ENCODE measurements around the gene TMSB4X.

TMSB4X gene

GRCh38 chrX:12949205-12949926 is 25.5 kb upstream of the TMSB4X start:
- TF ChIP-seq ZNF274 (IDR thresholded peaks at IDR 0.05; ENCODE audit: low read depth, low read length): no peak
- H3K4me3 ChIP-seq (ENCODE audit: low read length): no peak overlapping the region; the same call in 1 of the 2 replicates

GRCh38 chrX:12949927-12950656 is 24.8 kb upstream of the TMSB4X start:
- H3K4me3 ChIP-seq (ENCODE audit: low read length): peak overlapping the region; percentile 48; the same call in 1 of the 2 replicates
- no peak for TF ChIP-seq ZNF274 (IDR thresholded peaks at IDR 0.05; ENCODE audit: low read depth, low read length)

- peak overlapping the region; percentile 48; the same call in 1 of the 2 replicates for H3K4me3 ChIP-seq (ENCODE audit: low read length)
- no peak for TF ChIP-seq ZNF274 (IDR thresholded peaks at IDR 0.05; ENCODE audit: low read depth, low read length)
Measured at GRCh38 chrX:12950851-12951594, 23.9 kb upstream of the TMSB4X start.

- H3K4me3 ChIP-seq (ENCODE audit: low read length): peak overlapping the region; percentile 13; the same call in 1 of the 2 replicates
- TF ChIP-seq ZNF274 (IDR thresholded peaks at IDR 0.05; ENCODE audit: low read depth, low read length): no peak
Measured at GRCh38 chrX:12951595-12951975, 23.3 kb upstream of the TMSB4X start.

GRCh38 chrX:12953420-12953819 is 21.5 kb upstream of the TMSB4X start:
- TF ChIP-seq ZNF274 (IDR thresholded peaks at IDR 0.05; ENCODE audit: low read depth, low read length): no peak

GRCh38 chrX:12954376-12954775 is 20.5 kb upstream of the TMSB4X start:
- H3K4me3 ChIP-seq (ENCODE audit: low read length): no peak overlapping the region
- no peak for TF ChIP-seq ZNF274 (IDR thresholded peaks at IDR 0.05; ENCODE audit: low read depth, low read length)

More at GRCh38 chrX:12953420-12953819, 21.5 kb upstream of the TMSB4X start:
- H3K4me3 ChIP-seq (ENCODE audit: low read length): no peak overlapping the region

- H3K4me3 ChIP-seq (ENCODE audit: low read length): no peak overlapping the region; the same call in 1 of the 2 replicates
Measured at GRCh38 chrX:12954981-12955380, 19.9 kb upstream of the TMSB4X start.

GRCh38 chrX:12955882-12956703 is 18.8 kb upstream of the TMSB4X start:
- peak overlapping the region; percentile 22; the same call in 1 of the 2 replicates for H3K4me3 ChIP-seq (ENCODE audit: low read length)
- TF ChIP-seq ZNF274 (IDR thresholded peaks at IDR 0.05; ENCODE audit: low read depth, low read length): no peak

More at GRCh38 chrX:12954981-12955380, 19.9 kb upstream of the TMSB4X start:
- no peak for TF ChIP-seq ZNF274 (IDR thresholded peaks at IDR 0.05; ENCODE audit: low read depth, low read length)

GRCh38 chrX:12956704-12957534 is 18.0 kb upstream of the TMSB4X start:
- peak overlapping the region; percentile 45; the same call in 1 of the 2 replicates for H3K4me3 ChIP-seq (ENCODE audit: low read length)
- no peak for TF ChIP-seq ZNF274 (IDR thresholded peaks at IDR 0.05; ENCODE audit: low read depth, low read length)

- TF ChIP-seq ZNF274 (IDR thresholded peaks at IDR 0.05; ENCODE audit: low read depth, low read length): no peak
- H3K4me3 ChIP-seq (ENCODE audit: low read length): peak overlapping the region; percentile 33; the same call in 1 of the 2 replicates
Measured at GRCh38 chrX:12958059-12958458, 16.9 kb upstream of the TMSB4X start.

- no peak overlapping the region; the same call in 1 of the 2 replicates for H3K4me3 ChIP-seq (ENCODE audit: low read length)
Measured at GRCh38 chrX:12958461-12958860, 16.4 kb upstream of the TMSB4X start.

GRCh38 chrX:12961196-12961718 is 13.7 kb upstream of the TMSB4X start:
- no peak for TF ChIP-seq ZNF274 (IDR thresholded peaks at IDR 0.05; ENCODE audit: low read depth, low read length)

More at GRCh38 chrX:12958461-12958860, 16.4 kb upstream of the TMSB4X start:
- TF ChIP-seq ZNF274 (IDR thresholded peaks at IDR 0.05; ENCODE audit: low read depth, low read length): no peak

More at GRCh38 chrX:12961196-12961718, 13.7 kb upstream of the TMSB4X start:
- H3K4me3 ChIP-seq (ENCODE audit: low read length): no peak overlapping the region

Measured in GM08714 (cell line).